Endothelial cell of umbilical vein (primary cell): Measurements from ENCODE around the gene CCDC34. TPM values are rescaled to one million over a fixed set of nuclear protein-coding genes. Genes with fewer than 3 reads are reported as not detected.

ENCODE experiments used
- BruUV-seq: library from RNA; stranded (reverse); fragments of 400-500 nt; replicated peaks from 2 replicates; lab custom pipeline; 2021; lab: Mats Ljungman, UMichigan
- CTCF ChIA-PET: fragments of 300-600, 350-600 bp; sonication (Branson Sonifier 250); formaldehyde crosslinking; loops from one replicate; lab custom pipeline; 2021; ENCODE audit warnings: antibody characterized with exemption, inconsistent platforms; lab: Charles Lee
- POLR2A ChIA-PET: fragments of 300-600, 350-600 bp; sonication (Branson Sonifier 250); formaldehyde crosslinking; loops from one replicate; lab custom pipeline; 2021; ENCODE audit warnings: antibody characterized with exemption, inconsistent platforms; lab: Charles Lee
- DNase-seq: peaks from one replicate; pipeline ENCODE4 v3.0.0-alpha.2; 2011; ENCODE audit warnings: low read depth, low spot score
- FAIRE-seq: peaks from 2 replicates; lab custom pipeline; 2011; peaks lifted over from hg19 to GRCh38; lab: Jason Lieb, UNC
- H2AFZ ChIP-seq: 2 replicates; pipeline ENCODE4 v1.6.0; 2012; ENCODE audit warnings: low read depth, low read length, control low read depth, inconsistent platforms
- H3K27ac ChIP-seq: 2 replicates; pipeline ENCODE4 v1.5.1; 2011; ENCODE audit warnings: low read depth, mild to moderate bottlenecking, control low read depth, low read length, moderate library complexity; ENCODE audit not compliant: insufficient read depth
- H3K27me3 ChIP-seq, 2 experiments: 2 replicates each; pipeline versions ENCODE4 v1.6.0 to v1.6.1; 2011; ENCODE audit warnings: low read length in 2 of 2, mixed read lengths in 1 of 2; ENCODE audit not compliant: control insufficient read depth in 2 of 2, insufficient read depth in 2 of 2
- H3K36me3 ChIP-seq, 2 experiments: 2 replicates in 1 of 2; 3 replicates in 1 of 2; pipeline ENCODE4 v1.5.1; 2011; ENCODE audit warnings: low read length in 2 of 2, mild to moderate bottlenecking in 1 of 2, moderate library complexity in 1 of 2; ENCODE audit not compliant: control insufficient read depth in 2 of 2, insufficient read depth in 2 of 2; ENCODE audit errors: extremely low read depth in 1 of 2
- H3K4me1 ChIP-seq: 3 replicates; pipeline ENCODE4 v1.5.1; 2011; ENCODE audit warnings: mild to moderate bottlenecking, low read length; ENCODE audit not compliant: control insufficient read depth, insufficient read depth; ENCODE audit errors: extremely low read depth
- H3K4me2 ChIP-seq: 2 replicates; pipeline ENCODE4 v1.6.1; 2011; ENCODE audit warnings: low read length, control low read depth, mixed read lengths; ENCODE audit not compliant: insufficient read depth
- H3K4me3 ChIP-seq, 3 experiments: fragments of 200-600 bp in 1 of 3; sonication (generic), shearing (Covaris generic) in 1 of 3; replicated peaks in 1 of 3; 2 replicates each; pipeline ENCODE4 v1.5.1; 2011 to 2016; ENCODE audit warnings: control low read depth in 3 of 3, low read length in 3 of 3, mild to moderate bottlenecking in 2 of 3, inconsistent platforms in 1 of 3, low read depth in 1 of 3, moderate library complexity in 1 of 3; ENCODE audit not compliant: insufficient read depth in 1 of 3
- H3K79me2 ChIP-seq: 2 replicates; pipeline ENCODE4 v1.6.0; 2012; ENCODE audit warnings: low read length, inconsistent platforms; ENCODE audit not compliant: control insufficient read depth, insufficient read depth
- H3K9ac ChIP-seq: replicated peaks from 2 replicates; pipeline ENCODE3; 2011; ENCODE audit warnings: low read length, control low read depth; ENCODE audit not compliant: insufficient read depth; ENCODE audit errors: extremely low read depth
- H3K9me1 ChIP-seq: replicated peaks from 3 replicates; pipeline ENCODE4 v1.6.0; 2011; ENCODE audit warnings: mild to moderate bottlenecking, low read length; ENCODE audit not compliant: control insufficient read depth, insufficient read depth; ENCODE audit errors: extremely low read depth
- H3K9me3 ChIP-seq: replicated peaks from 2 replicates; pipeline ENCODE4 v1.5.1; 2012; ENCODE audit warnings: low read length, inconsistent platforms; ENCODE audit not compliant: control insufficient read depth, insufficient read depth
- H4K20me1 ChIP-seq: replicated peaks from 2 replicates; pipeline ENCODE3; 2011; ENCODE audit warnings: mild to moderate bottlenecking, low read length; ENCODE audit not compliant: control insufficient read depth, insufficient read depth; ENCODE audit errors: extremely low read depth
- EZH2 ChIP-seq: IDR thresholded peaks from 2 replicates; pipeline ENCODE4 v1.6.1; 2012; ENCODE audit warnings: borderline replicate concordance, low read depth, mild to moderate bottlenecking, moderate library complexity, low read length, inconsistent platforms; ENCODE audit not compliant: severe bottlenecking
- FOS ChIP-seq: IDR thresholded peaks from 2 replicates; pipeline ENCODE4 v1.6.1; 2011; ENCODE audit warnings: mild to moderate bottlenecking, low read length, moderate library complexity, borderline replicate concordance; ENCODE audit not compliant: insufficient read depth
- GATA2 ChIP-seq: IDR thresholded peaks from 2 replicates; pipeline ENCODE4 v1.7.0; 2011; ENCODE audit warnings: low read depth, mild to moderate bottlenecking, moderate library complexity, mixed read lengths, low read length; ENCODE audit not compliant: insufficient read length, insufficient read depth
- JUN ChIP-seq: IDR thresholded peaks from 2 replicates; pipeline ENCODE4 v1.6.1; 2011; ENCODE audit warnings: borderline replicate concordance, low read depth; ENCODE audit not compliant: insufficient read length, insufficient read depth
- MYC ChIP-seq: IDR thresholded peaks from one replicate; pipeline ENCODE4 v1.6.1; 2011; ENCODE audit warnings: mild to moderate bottlenecking, low read depth, low read length
- POLR2A ChIP-seq: IDR thresholded peaks from 2 replicates; pipeline ENCODE4 v1.6.1; 2012; ENCODE audit warnings: low read depth, mild to moderate bottlenecking, control low read depth, low read length
- POLR2AphosphoS5 ChIP-seq: IDR thresholded peaks from 2 replicates; pipeline ENCODE4 v1.6.1; 2012; ENCODE audit warnings: low read depth, mild to moderate bottlenecking, control low read depth, low read length, moderate library complexity; ENCODE audit not compliant: insufficient read depth
- dilution Hi-C: fragments of 300-500 bp; cut with MboI; formaldehyde crosslinking; loops from one replicate; pipeline ENCODE4 v1.15.0; 2019; ENCODE audit warnings: low sequenced_read_pairs; ENCODE audit not compliant: extremely low pct_ligation_motif_present
- intact Hi-C: fragments of 100-400 bp; cut with micrococcal nuclease; formaldehyde crosslinking; loops from one replicate; pipeline ENCODE4 v1.10.0; 2022
- polyA plus RNA-seq, 4 experiments: library from polyadenylated mRNA; depleted of rRNA in 3 of 4; stranded (reverse) in 3 of 4; unstranded in 1 of 4; fragments of >200 nt; gene quantifications; 2 replicates each; pipeline versions ENCODE4 v1.2.1 to v1.2.3, GENCODE V29; 2011 to 2012; ENCODE audit warnings: missing spikeins in 1 of 4
- total RNA-seq: library from RNA; stranded (reverse); gene quantifications from 2 replicates; pipeline ENCODE4 v1.2.3, GENCODE V29; 2021
- TF ChIP-seq, protein P1 (sequence below): IDR thresholded peaks from 2 replicates; pipeline ENCODE4 v1.6.1; 2011; ENCODE audit not compliant: insufficient read depth, insufficient read length
- TF ChIP-seq, protein P2 (sequence below), 2 donors: IDR thresholded peaks; 1 replicate in 1 of 2; 2 replicates in 1 of 2; pipeline ENCODE4 v1.5.1; 2011; ENCODE audit warnings: low read length in 2 of 2, mild to moderate bottlenecking in 2 of 2, moderate library complexity in 2 of 2, control low read depth in 1 of 2, inconsistent platforms in 1 of 2, low read depth in 1 of 2; ENCODE audit not compliant: insufficient read depth in 1 of 2; ENCODE audit errors: extremely low read depth in 1 of 2

Gene CCDC34
- total and polyA plus RNA-seq, 2 donors (not counting 3 experiments of a cell fraction or from before 2014, with no cell fraction given), result 2.3 to 11.4 TPM

DNA sequence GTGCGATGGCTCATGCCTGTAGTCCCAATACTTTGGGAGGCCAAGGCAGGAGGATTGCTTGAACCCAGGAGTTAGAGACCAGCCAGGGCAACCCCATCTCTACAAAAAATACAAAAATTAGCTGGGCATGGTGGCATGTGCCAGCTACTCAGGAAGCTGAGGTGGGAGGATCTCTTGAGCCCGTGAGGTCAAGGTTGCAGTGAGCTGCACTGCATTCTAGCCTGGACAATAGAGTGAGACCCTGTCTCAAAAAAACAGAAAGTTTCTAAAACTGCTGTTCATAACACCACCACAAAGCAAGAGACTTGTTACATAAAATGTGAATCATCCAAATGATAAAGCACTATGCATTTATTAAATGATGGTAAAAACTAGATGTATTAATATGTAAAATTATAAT, 40.2 kb upstream of the CCDC34 start:
- ChIA-PET POLR2A (no interaction called here), CTCF (interaction anchor here (0.6 kb wide), 1 partner anchor 83 kb away, joined by 3 read pairs; no protein-coding TSS in a partner anchor)
- DNase-seq, result no peak
- Histone ChIP-seq H3K4me3 (no peak overlapping the region), H3K79me2 (no peaks in the 10 kb centered on the region), H3K4me1 (no peaks in the 10 kb centered on the region), H2AFZ (no peak overlapping the region), H4K20me1 (no peaks in the 10 kb centered on the region), H3K9ac (no peak overlapping the region), H3K27ac (no peak overlapping the region), H3K9me3 (no peaks in the 10 kb centered on the region), H3K36me3 (no peaks in the 10 kb centered on the region), H3K4me2 (no peak overlapping the region), H3K27me3 (no peaks in the 10 kb centered on the region), H3K9me1 (no peaks in the 10 kb centered on the region)
- no peak for FAIRE-seq
- dilution Hi-C loops, result no loop called here
- TF ChIP-seq MYC (no peak), POLR2A (no peak), FOS (no peak), JUN (no peak), EZH2 (no peak), GATA2 (no peak), POLR2AphosphoS5 (no peak)
- TF ChIP-seq, protein P1, sequence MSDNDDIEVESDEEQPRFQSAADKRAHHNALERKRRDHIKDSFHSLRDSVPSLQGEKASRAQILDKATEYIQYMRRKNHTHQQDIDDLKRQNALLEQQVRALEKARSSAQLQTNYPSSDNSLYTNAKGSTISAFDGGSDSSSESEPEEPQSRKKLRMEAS, result no peak
- TF ChIP-seq, protein P2, sequence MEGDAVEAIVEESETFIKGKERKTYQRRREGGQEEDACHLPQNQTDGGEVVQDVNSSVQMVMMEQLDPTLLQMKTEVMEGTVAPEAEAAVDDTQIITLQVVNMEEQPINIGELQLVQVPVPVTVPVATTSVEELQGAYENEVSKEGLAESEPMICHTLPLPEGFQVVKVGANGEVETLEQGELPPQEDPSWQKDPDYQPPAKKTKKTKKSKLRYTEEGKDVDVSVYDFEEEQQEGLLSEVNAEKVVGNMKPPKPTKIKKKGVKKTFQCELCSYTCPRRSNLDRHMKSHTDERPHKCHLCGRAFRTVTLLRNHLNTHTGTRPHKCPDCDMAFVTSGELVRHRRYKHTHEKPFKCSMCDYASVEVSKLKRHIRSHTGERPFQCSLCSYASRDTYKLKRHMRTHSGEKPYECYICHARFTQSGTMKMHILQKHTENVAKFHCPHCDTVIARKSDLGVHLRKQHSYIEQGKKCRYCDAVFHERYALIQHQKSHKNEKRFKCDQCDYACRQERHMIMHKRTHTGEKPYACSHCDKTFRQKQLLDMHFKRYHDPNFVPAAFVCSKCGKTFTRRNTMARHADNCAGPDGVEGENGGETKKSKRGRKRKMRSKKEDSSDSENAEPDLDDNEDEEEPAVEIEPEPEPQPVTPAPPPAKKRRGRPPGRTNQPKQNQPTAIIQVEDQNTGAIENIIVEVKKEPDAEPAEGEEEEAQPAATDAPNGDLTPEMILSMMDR (IDR thresholded peaks at IDR 0.05; ENCODE audit: extremely low read depth in 1 of 2, insufficient read depth in 1 of 2, low read depth in 1 of 2, low read length in 2 of 2), result no peak
- intact Hi-C loops, result no loop called here
- BruUV-seq, result no TSS peak
